ENCODE results near the gene RGCC. TPM values are rescaled to one million over a fixed set of nuclear protein-coding genes. Genes with fewer than 3 reads are reported as not detected.

Gene RGCC
- total and polyA plus RNA-seq, 2 of the 4 experiments (the other 2 are of a cell fraction), result 7.5 to 7.6 TPM

- Histone ChIP-seq H2AK9ac (replicated peaks; ENCODE audit: low read depth, low read length, poor library complexity) (no peak overlapping the region), H3K4me2 (ENCODE audit: low read depth, low read length) (no peak overlapping the region), H3K18ac (ENCODE audit: low read depth, low read length) (no peak overlapping the region), H4K91ac (ENCODE audit: insufficient read depth, low read depth, low read length) (no peak overlapping the region), H3K9me3 (ENCODE audit: control insufficient read depth, insufficient read depth, low read length) (no peaks in the 10 kb centered on the region), H3K9me1 (ENCODE audit: insufficient read depth, low read length) (peaks cover 15% of the 10 kb centered on the region), H3K27me3 (ENCODE audit: control insufficient read depth, insufficient read depth, low read length) (no peaks in the 10 kb centered on the region), H3K14ac (replicated peaks; ENCODE audit: low read depth, low read length) (no peak overlapping the region), H3K79me1 (ENCODE audit: low read depth in 1 of 2, low read length in 2 of 2) (peaks cover 0 to 23% of the 10 kb centered on the region in 2 experiments; a peak in 3 of 4 replicates), H3K4ac (ENCODE audit: low read depth, low read length) (no peak overlapping the region), H3K27ac (ENCODE audit: insufficient read depth, low read length) (no peak overlapping the region), H2AK5ac (ENCODE audit: low read depth, low read length) (no peak overlapping the region), H3K56ac (ENCODE audit: extremely low read depth, insufficient read depth, low read length) (no peak overlapping the region), H4K20me1 (ENCODE audit: insufficient read depth, low read length) (peaks cover 14% of the 10 kb centered on the region), H4K8ac (ENCODE audit: low read depth in 2 of 2, low read length in 2 of 2) (no peak overlapping the region), H2BK120ac (ENCODE audit: low read depth, low read length) (no peak overlapping the region), H3K36me3 (ENCODE audit: control insufficient read depth, insufficient read depth, low read length) (peaks cover 59% of the 10 kb centered on the region), H2BK15ac (ENCODE audit: low read depth, low read length) (no peak overlapping the region), H2AFZ (replicated peaks; ENCODE audit: low read length, poor library complexity) (no peak overlapping the region), H3K4me3 (ENCODE audit: insufficient read depth, low read depth, low read length) (no peak overlapping the region), H3K4me1 (ENCODE audit: control insufficient read depth, insufficient read depth, low read length) (peaks cover 13% of the 10 kb centered on the region), H4K5ac (ENCODE audit: low read depth, low read length) (no peak overlapping the region), H2BK20ac (ENCODE audit: low read depth, low read length) (no peak overlapping the region), H2BK5ac (ENCODE audit: low read depth, low read length, poor library complexity, severe bottlenecking) (no peak overlapping the region), H3K23ac (ENCODE audit: low read depth, low read length) (no peak overlapping the region), H3K9ac (ENCODE audit: low read depth, low read length) (no peak overlapping the region)
- no peak for TF ChIP-seq RCOR1 (IDR thresholded peaks at IDR 0.05; ENCODE audit: insufficient replicate concordance, low read length)
- TF ChIP-seq NFE2L2 (IDR thresholded peaks at IDR 0.05; ENCODE audit: low read depth, low read length), result no peak
- TF ChIP-seq, protein P1, sequence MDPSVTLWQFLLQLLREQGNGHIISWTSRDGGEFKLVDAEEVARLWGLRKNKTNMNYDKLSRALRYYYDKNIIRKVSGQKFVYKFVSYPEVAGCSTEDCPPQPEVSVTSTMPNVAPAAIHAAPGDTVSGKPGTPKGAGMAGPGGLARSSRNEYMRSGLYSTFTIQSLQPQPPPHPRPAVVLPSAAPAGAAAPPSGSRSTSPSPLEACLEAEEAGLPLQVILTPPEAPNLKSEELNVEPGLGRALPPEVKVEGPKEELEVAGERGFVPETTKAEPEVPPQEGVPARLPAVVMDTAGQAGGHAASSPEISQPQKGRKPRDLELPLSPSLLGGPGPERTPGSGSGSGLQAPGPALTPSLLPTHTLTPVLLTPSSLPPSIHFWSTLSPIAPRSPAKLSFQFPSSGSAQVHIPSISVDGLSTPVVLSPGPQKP (IDR thresholded peaks at IDR 0.05; ENCODE audit: borderline replicate concordance, low read depth, low read length), result no peak
- no peak for TF ChIP-seq RFX5 (IDR thresholded peaks at IDR 0.05; ENCODE audit: low read depth, low read length)
- TF ChIP-seq RAD21 (IDR thresholded peaks at IDR 0.05; ENCODE audit: low read length), result no peak
- TF ChIP-seq MXI1 (IDR thresholded peaks at IDR 0.05; ENCODE audit: borderline replicate concordance, low read depth, low read length), result no peak
- TF ChIP-seq BHLHE40 (IDR thresholded peaks at IDR 0.05; ENCODE audit: low read depth, low read length), result no peak
- TF ChIP-seq SMC3 (IDR thresholded peaks at IDR 0.05; ENCODE audit: low read depth, low read length), result no peak
- TF ChIP-seq CHD1 (IDR thresholded peaks at IDR 0.05; ENCODE audit: low read depth, low read length), result no peak
- TF ChIP-seq MAFK (IDR thresholded peaks at IDR 0.05; ENCODE audit: low read depth, low read length), result no peak
- ChIA-PET POLR2A (ENCODE audit: unreplicated experiment) (interaction anchor here (1.6 kb wide), 1 partner anchor 9 kb away, joined by 3 read pairs; no protein-coding TSS in a partner anchor), CTCF (no interaction called here)
- DNase-seq (no peak), ATAC-seq (ENCODE audit: low read depth) (no peak)
- intact Hi-C loops (cut with micrococcal nuclease), result no loop called here
- no CpG with 5 or more reads among the region's 2 CpGs for WGBS, 2 experiments (ENCODE audit: extremely low coverage in 2 of 2, insufficient read length in 1 of 2)
- in situ Hi-C loops (cut with MboI; ENCODE audit: low sequenced_read_pairs), result loop anchor here (25.0 kb wide), 1 partner anchor 169 kb away; no protein-coding TSS in a partner anchor
- no TSS peak for BruUV-seq (replicated peaks)
- dilution Hi-C loops (cut with HindIII; ENCODE audit: low sequenced_read_pairs, unreplicated experiment), result no loop called here
Measured at GRCh38 chr13:41468631-41469030, 11.3 kb downstream of the RGCC start.
